ENCODE data around the gene TNS1. TPM values are rescaled to one million over a fixed set of nuclear protein-coding genes. Genes with fewer than 3 reads are reported as not detected.

TNS1 gene
- total RNA-seq, 1 experiment from 2014 or later: 4.5 TPM

GRCh38 chr2:217910875-217911212, 92.0 kb downstream of the TNS1 start (continued):
- no peak for TF ChIP-seq ZNF532 (CRISPR knock-in tag; IDR thresholded peaks at IDR 0.05; ENCODE audit: borderline replicate concordance)
- no peak for TF ChIP-seq ATF1 (CRISPR knock-in tag; IDR thresholded peaks at IDR 0.05)
- TF ChIP-seq ETV6 (CRISPR knock-in tag; IDR thresholded peaks at IDR 0.05): no peak
- TF ChIP-seq NR1H2 (CRISPR knock-in tag; IDR thresholded peaks at IDR 0.05): no peak
- TF ChIP-seq PRRX2 (CRISPR knock-in tag; IDR thresholded peaks at IDR 0.05): no peak
- TF ChIP-seq NFYB (CRISPR knock-in tag; conservative IDR thresholded peaks at IDR 0.05; ENCODE audit: low read depth): no peak
- TF ChIP-seq SMAD4 (CRISPR knock-in tag; IDR thresholded peaks at IDR 0.05): no peak
- no peak for TF ChIP-seq ZNF317 (CRISPR knock-in tag; IDR thresholded peaks at IDR 0.05; ENCODE audit: borderline replicate concordance, low read depth)

GRCh38 chr2:217909156-217909820, 93.5 kb downstream of the TNS1 start:
- H3K9me3 Mint-ChIP-seq: no peaks in the 10 kb centered on the region
- H3K4me3 Mint-ChIP-seq: no peak overlapping the region
- no peaks in the 10 kb centered on the region for H3K36me3 Mint-ChIP-seq
- ATAC-seq: no peak
- ChIA-PET POLR2A (no interaction called here), CTCF (interaction anchor here (1.5 to 3.9 kb wide), 5 partner anchors 9 to 165 kb away, joined by 4 to 23 read pairs (median 6); no protein-coding TSS in a partner anchor)
- H3K4me1 Mint-ChIP-seq: peaks cover 20% of the 10 kb centered on the region
- DNase-seq (ENCODE audit: low spot score): no peak
- TF ChIP-seq USF1 (CRISPR knock-in tag; IDR thresholded peaks at IDR 0.05): no peak
- no peak for TF ChIP-seq ZSCAN18 (CRISPR knock-in tag; IDR thresholded peaks at IDR 0.05)
- no peak for TF ChIP-seq OVOL2 (CRISPR knock-in tag; IDR thresholded peaks at IDR 0.05; ENCODE audit: borderline replicate concordance)
- no peak for TF ChIP-seq CDX4 (CRISPR knock-in tag; IDR thresholded peaks at IDR 0.05; ENCODE audit: borderline replicate concordance)
- H3K27me3 Mint-ChIP-seq (ENCODE audit: low read depth): peaks cover 7% of the 10 kb centered on the region
- no peak overlapping the region for H3K27ac Mint-ChIP-seq

GRCh38 chr2:217908544-217908943, 94.3 kb downstream of the TNS1 start:
- no peak for TF ChIP-seq SMAD3 (CRISPR knock-in tag; IDR thresholded peaks at IDR 0.05; ENCODE audit: borderline replicate concordance)
- H3K4me1 Mint-ChIP-seq: peaks cover 25% of the 10 kb centered on the region
- H3K4me3 Mint-ChIP-seq: no peak overlapping the region
- ChIA-PET CTCF (interaction anchor here (1.5 to 2.5 kb wide), 4 partner anchors 9 to 165 kb away, joined by 4 to 9 read pairs (median 6); no protein-coding TSS in a partner anchor), POLR2A (no interaction called here)
- peaks cover 7% of the 10 kb centered on the region for H3K27me3 Mint-ChIP-seq (ENCODE audit: low read depth)
- no peaks in the 10 kb centered on the region for H3K36me3 Mint-ChIP-seq
- ATAC-seq: no peak
- DNase-seq (ENCODE audit: low spot score): no peak
- H3K27ac Mint-ChIP-seq: no peak overlapping the region
- H3K9me3 Mint-ChIP-seq: no peaks in the 10 kb centered on the region

GRCh38 chr2:217907266-217907665, 95.5 kb downstream of the TNS1 start:
- Mint-ChIP-seq H3K4me1 (peaks cover 20% of the 10 kb centered on the region), H3K27ac (no peak overlapping the region), H3K27me3 (ENCODE audit: low read depth) (peaks cover 2% of the 10 kb centered on the region; the same call in 1 of the 2 replicates), H3K4me3 (no peak overlapping the region), H3K36me3 (no peaks in the 10 kb centered on the region), H3K9me3 (no peaks in the 10 kb centered on the region)
- ATAC-seq (no peak), DNase-seq (ENCODE audit: low spot score) (no peak)
- TF ChIP-seq MLX (CRISPR knock-in tag; IDR thresholded peaks at IDR 0.05) (no peak), HMGA2 (CRISPR knock-in tag; IDR thresholded peaks at IDR 0.05) (no peak), TEAD4 (CRISPR knock-in tag; IDR thresholded peaks at IDR 0.05) (no peak), ESRRA (CRISPR knock-in tag; IDR thresholded peaks at IDR 0.05; ENCODE audit: borderline replicate concordance) (no peak), MAX (CRISPR knock-in tag; IDR thresholded peaks at IDR 0.05) (no peak)
- ChIA-PET CTCF (interaction anchor here (1.9 kb wide), 1 partner anchor 25 kb away, joined by 5 read pairs; no protein-coding TSS in a partner anchor), POLR2A (no interaction called here)

All from WTC11 (cell line).